Kidney epithelial cell (primary cell): ENCODE measurements around the gene OSBP2. TPM values are rescaled to one million over a fixed set of nuclear protein-coding genes. Genes with fewer than 3 reads are reported as not detected.

Experiments used
- DNase-seq: peaks from one replicate; pipeline ENCODE4 v3.0.0-alpha.2; 2010; ENCODE audit warnings: low read depth
- H3K27me3 ChIP-seq: 2 replicates; pipeline ENCODE4 v1.6.0; 2011; ENCODE audit warnings: low read length; ENCODE audit not compliant: control insufficient read depth, insufficient read depth
- H3K36me3 ChIP-seq: 2 replicates; pipeline ENCODE4 v1.5.1; 2011; ENCODE audit warnings: low read length; ENCODE audit not compliant: control insufficient read depth, insufficient read depth
- H3K4me3 ChIP-seq: 2 replicates; pipeline ENCODE4 v1.5.1; 2011; ENCODE audit warnings: low read depth, mild to moderate bottlenecking, control low read depth, low read length
- total RNA-seq: library from RNA; depleted of rRNA; stranded (reverse); fragments of >200 nt; gene quantifications from 2 replicates; pipeline ENCODE4 v1.2.3, GENCODE V29; 2015
- TF ChIP-seq, protein P1 (sequence below): IDR thresholded peaks from 2 replicates; pipeline ENCODE4 v1.5.1; 2011; ENCODE audit warnings: mild to moderate bottlenecking, moderate library complexity, low read length, control low read depth, inconsistent platforms; ENCODE audit not compliant: insufficient read depth, poor library complexity, severe bottlenecking

Gene OSBP2
- total RNA-seq, 1 donor from 2014 or later = 5.0 TPM

- TF ChIP-seq, protein P1, sequence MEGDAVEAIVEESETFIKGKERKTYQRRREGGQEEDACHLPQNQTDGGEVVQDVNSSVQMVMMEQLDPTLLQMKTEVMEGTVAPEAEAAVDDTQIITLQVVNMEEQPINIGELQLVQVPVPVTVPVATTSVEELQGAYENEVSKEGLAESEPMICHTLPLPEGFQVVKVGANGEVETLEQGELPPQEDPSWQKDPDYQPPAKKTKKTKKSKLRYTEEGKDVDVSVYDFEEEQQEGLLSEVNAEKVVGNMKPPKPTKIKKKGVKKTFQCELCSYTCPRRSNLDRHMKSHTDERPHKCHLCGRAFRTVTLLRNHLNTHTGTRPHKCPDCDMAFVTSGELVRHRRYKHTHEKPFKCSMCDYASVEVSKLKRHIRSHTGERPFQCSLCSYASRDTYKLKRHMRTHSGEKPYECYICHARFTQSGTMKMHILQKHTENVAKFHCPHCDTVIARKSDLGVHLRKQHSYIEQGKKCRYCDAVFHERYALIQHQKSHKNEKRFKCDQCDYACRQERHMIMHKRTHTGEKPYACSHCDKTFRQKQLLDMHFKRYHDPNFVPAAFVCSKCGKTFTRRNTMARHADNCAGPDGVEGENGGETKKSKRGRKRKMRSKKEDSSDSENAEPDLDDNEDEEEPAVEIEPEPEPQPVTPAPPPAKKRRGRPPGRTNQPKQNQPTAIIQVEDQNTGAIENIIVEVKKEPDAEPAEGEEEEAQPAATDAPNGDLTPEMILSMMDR = no peak
- no peak for DNase-seq
- Histone ChIP-seq H3K36me3 (peaks cover 2% of the 10 kb centered on the region), H3K27me3 (no peaks in the 10 kb centered on the region), H3K4me3 (no peak overlapping the region)
These were observed 252.6 kb downstream of the OSBP2 start for GRCh38 chr22:30947173-30947815.

DNA sequence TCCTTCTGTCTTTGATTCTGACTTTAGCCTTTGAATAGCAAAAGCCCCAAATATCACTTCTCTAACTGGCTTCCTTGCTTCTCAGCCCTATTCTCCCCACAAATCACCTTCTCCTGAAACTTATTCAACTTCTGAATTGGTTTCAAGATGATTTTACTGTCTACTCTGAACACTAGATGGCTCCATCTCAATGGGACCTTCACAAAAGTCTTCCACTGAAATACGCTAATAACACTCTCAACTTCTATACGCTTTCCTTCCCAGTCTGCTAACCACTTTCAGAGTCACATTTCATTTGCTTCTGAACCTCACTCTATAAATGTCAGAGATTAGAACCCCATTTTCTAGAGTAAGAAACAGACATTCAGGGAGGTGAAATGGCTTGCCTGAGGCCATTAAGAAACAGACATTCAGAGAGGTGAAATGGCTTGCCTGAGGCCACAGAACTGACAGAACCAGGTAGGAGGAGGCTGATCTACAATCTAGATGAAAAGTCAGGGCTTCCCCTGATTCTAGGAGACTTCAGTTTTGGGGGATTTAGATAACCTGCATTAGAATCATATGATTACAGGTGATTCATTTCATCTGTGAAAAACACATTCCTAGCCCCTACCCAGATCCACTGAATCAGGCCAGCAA is 253.3 kb downstream of the OSBP2 start:
- no peaks in the 10 kb centered on the region for H3K27me3 ChIP-seq
- H3K4me3 ChIP-seq = no peak overlapping the region
- TF ChIP-seq, protein P1 = peak; percentile 52
- DNase-seq = no peak
- peaks cover 2% of the 10 kb centered on the region for H3K36me3 ChIP-seq

GRCh38 chr22:30948930-30949342 is 254.3 kb downstream of the OSBP2 start:
- peaks cover 2% of the 10 kb centered on the region for H3K36me3 ChIP-seq
- no peak for DNase-seq
- H3K27me3 ChIP-seq = no peaks in the 10 kb centered on the region
- TF ChIP-seq, protein P1 = no peak
- H3K4me3 ChIP-seq = no peak overlapping the region

DNA sequence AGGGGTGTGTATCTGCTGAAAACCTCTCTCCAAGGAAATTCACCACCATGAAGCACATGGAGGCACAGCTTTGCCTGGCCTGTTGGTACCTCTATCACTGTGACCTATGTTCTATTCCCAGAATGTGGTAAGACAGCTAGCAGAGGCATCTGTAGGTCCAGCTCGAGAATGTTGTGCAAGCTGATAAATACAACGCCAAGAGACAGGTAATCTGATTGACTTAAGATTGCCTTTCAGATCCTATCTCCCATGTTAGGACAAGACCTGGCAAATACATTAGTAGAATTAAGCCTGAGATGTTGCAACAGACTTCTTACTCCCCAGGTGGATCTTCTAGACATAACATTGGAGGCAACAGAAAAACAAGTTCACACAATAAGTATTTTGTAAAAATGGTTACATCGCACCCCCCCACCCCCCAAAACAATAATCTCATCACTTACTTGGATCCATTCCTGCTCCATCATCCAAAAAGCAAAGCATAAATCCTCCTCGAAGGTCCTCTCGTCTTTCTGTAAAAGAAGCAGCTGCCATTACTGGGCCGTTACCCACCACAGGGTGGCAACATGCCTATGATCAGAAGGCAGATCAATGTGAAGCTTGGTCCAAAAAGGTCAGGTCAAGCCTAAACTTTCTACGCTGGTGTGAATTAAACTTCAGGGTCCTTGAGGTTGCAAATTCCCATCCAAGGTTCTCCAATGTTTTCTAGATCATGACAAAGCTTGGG is 255.4 kb downstream of the OSBP2 start:
- H3K4me3 ChIP-seq = no peak overlapping the region
- TF ChIP-seq, protein P1 = no peak
- H3K27me3 ChIP-seq = no peaks in the 10 kb centered on the region
- H3K36me3 ChIP-seq = peaks cover 2% of the 10 kb centered on the region
- DNase-seq = no peak

DNA sequence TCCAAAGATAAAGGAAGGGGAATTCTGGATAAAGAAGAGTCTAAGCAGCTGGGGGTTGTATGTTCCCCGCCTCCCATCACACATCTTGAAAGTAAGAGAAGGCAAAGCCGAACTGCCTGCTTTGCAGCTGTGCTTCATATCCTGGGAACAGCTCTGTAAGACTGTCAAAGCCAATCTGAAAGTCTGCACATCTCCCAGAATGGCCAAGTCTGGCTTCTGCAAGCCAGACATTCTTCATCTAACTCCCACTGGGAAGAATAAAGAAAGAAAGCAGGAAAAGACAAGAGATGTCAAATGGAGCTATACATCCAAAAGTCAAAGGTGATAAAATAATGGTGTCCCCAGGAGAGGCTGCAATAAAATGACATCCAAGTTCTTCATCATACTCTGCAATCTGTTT is 258.5 kb downstream of the OSBP2 start:
- H3K27me3 ChIP-seq = no peaks in the 10 kb centered on the region
- no peak overlapping the region for H3K4me3 ChIP-seq
- peaks cover 2% of the 10 kb centered on the region for H3K36me3 ChIP-seq
- TF ChIP-seq, protein P1 = no peak
- DNase-seq = no peak
